Stimulated activated CD8-positive, alpha-beta memory T cell treated with anti-CD3 and anti-CD28 coated beads, Interleukin-15, amount 100 ng/mL, for 1 hour (primary cell): Measurements from ENCODE around the gene KLF6.
"Not testable (repeated sequence)": the region's sequence is repeated elsewhere in the genome, so short reads cannot be mapped to it uniquely, and the experiment has no call there.

Source experiments
- DNase-seq: peaks from one replicate; pipeline ENCODE4 v3.0.0-alpha.2; 2020; ENCODE audit warnings: low read depth

The KLF6 gene

GRCh38 chr10:3756360-3756740 is 28.7 kb downstream of the KLF6 start:
- DNase-seq, result no peak

DNA sequence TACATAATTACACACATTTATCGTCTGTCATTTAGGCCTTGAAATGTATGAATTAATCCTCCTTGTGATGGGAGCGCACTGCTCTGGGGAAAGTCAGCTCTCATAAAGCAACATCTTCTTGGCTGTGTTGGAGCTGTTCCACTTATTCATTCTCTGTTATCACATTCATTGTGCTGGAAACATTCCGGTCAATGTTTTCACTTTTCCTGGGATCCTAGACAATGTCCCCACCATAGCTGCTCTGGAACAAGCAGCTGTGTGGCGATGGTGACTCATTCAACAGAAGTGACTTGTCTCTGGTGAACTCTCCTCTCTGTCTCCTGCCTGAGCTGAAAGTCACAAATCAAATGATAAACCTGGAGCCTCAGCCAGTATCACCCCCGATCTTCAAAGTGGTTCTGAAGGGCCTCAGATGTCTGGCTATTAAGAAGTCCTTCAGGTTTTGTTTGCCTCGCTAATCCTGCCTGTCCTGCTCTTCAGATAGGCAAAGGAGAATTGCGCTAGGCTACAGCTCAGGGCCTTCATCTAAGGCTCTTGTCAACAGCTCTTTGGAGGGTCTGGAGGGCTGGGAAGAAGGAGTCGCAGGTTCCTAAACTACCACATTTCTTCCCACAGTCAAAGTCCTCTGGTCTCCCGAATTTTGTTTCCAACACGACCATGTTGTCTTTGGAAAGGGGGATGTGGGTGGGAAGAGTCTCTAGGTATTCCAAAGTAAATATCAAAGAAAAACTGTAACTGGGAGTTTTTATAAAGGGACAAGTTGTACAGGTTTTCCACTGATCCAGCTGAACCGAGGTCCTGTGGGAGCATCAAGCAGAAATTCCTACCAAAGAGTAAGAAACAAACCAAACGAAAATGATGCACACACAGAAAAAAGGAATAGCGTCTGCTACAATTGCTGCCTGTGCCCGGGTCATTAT is 29.3 kb downstream of the KLF6 start:
- no peak for DNase-seq

DNA sequence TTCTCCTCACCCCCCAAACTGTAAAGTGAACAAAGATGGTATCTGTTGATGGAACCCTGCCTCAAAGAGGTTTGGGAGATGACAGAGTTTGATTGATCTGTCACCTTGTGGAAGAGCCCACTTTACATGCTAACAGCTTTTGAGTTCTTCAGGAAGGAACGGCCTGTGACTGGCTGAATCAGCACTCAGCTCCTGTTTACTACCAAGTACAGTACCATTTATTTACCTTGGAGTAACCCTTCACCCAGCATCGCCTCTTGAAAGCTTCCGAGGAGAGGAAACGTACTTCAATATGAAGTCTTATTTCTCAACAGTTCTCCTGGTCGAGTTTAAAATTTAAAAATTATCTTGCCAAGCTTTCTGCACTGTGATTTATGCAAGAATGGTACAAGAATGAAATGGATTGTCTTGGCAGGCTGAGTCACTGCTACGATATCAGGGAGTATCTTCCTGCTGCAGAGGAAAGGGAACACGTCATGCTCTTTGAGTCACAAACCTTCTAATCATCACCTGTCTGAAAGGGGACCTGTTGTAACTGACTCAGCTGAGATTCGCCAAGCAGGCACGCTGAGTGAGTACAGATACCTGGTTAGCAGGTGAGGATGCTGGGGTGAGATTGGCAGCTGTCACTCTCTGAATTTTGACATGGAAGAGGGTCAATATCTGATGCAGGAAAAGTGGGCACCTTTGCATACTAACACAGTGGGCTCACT is 30.1 kb downstream of the KLF6 start:
- no peak for DNase-seq

DNA sequence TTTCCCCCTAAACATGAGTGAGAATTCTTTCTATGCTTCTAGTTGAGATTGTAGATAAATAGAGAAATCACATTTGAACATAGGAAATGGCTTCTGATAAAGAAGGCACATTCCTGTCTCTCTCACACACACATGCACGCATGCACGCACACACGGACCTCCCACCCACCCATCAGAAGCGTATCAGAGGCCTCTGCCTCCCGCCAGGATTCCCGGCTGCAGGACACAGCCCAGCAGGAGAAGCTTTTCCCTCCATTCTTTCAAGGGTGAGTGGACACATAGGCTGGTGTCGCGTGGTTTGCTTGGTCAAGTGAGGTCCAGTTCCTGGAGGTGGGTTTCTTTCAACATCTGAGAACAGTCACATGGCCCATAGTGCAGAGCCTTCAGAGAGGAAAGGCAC is 34.2 kb downstream of the KLF6 start:
- DNase-seq, result no peak

DNA sequence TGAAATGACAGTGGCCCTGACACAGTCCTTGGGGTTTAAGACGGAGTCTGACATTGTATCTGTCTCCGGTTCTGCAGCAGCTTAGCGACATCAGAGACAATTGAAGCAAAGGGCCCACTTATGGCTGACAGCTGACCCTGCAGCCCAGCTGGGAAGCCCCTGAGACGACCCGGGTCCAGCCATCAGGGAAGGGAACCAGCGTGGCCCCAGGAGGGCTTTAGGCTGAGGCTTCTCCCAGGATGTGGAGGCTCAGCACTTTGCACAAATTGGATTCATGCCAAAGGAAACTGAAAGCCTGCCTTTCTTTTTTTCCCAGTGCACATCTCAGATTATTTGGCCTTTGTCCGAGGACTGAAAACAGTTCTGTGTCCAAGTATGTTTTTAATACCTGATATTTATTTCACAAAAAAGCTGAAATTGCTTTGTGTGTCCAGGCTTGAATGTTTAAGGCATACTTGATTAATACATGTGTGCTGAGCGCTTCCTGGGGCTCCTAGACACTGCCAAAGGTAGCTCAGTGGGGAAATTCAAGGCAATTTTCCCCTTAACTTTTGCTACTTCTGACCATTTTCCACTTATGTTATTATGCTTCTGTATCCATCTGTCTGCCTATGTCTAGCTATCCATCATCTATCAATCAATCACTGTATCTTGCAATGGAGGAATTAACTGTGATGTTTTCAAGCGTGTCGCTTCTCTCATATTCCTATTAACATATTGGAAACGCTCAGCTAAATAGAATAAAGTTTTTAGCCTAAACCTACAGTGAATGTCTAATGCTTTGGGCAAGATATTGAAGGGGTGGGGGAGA is 34.8 kb downstream of the KLF6 start:
- DNase-seq, result no peak

DNA sequence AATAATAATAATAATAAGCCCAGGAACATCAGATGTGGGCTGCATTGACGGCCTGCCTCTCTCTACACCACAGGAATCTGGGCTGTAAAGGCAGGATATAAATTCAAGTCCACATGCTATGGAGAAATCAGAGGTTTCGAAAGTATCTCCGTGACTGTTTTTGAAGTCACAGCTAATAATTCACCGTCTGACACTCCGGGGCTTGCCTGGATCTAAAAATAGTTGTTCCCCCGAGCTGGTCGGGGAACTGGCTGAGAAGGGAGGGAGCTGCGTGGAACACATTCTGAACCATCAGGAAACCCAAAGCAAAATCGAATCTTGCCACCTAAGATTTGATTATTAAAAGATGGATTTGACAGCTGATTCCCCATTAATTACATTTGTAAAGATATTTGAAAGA is 35.4 kb downstream of the KLF6 start:
- DNase-seq, result no peak

DNA sequence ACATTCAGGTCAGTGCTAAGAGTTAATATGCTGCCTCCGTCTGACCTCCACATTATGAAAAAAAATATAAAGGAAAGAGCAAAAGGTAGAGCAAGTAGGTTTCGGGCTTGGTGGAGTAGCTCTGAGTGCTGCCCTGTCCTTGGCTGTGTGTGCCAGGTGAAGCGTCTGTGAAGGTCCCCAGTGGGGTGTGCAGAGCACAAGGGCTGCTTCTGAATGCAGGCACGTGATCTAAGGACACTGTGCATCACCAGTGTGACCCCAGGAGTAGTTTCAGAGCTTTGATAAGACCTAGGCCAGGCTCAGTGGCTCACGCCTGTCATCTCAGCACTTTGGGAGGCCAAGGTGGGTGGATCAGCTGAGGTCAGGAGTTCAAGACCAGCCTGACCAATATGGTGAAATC is 36.0 kb downstream of the KLF6 start:
- DNase-seq, result no peak

GRCh38 chr10:3748484-3748883 is 36.5 kb downstream of the KLF6 start:
- no peak for DNase-seq

DNA sequence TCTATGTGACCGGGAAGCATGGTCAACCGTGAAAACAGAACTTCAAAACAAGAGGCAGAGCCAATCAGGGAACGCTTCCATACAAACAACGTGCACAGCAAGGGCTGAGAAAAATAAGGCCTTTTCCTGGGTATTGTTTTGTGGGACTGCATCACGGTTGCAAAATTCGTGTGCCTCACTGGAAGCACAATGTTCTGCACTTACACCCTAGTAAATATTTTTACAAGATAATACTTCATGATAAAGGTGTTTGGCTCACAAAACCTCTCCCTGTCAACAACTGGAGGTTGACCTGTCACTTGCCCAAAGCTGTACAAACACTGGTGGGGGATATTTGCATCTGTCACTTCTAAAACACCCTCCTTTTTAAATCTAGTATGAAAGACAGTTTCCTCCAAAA is 37.0 kb downstream of the KLF6 start:
- no peak for DNase-seq

GRCh38 chr10:3747248-3747960 is 37.6 kb downstream of the KLF6 start:
- no peak for DNase-seq

DNA sequence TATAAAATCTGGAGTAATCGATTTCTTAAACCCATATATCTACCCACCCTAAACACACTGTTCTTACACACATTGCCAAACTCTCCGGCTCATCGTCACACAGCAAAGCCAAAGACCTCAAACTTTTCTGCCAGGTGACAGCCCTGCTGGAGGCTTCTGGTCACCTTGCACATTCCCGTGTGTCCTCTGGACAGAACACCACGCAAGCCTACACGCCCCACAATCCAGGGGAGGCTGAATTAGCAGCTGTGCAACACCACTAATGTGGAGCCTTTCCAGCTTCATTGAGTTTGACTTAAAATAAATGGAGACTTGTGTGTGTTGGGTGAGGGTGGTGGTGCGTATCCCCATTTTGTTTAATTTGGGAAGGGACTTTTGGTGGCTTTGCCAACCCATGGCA is 38.4 kb downstream of the KLF6 start:
- no peak for DNase-seq

DNA sequence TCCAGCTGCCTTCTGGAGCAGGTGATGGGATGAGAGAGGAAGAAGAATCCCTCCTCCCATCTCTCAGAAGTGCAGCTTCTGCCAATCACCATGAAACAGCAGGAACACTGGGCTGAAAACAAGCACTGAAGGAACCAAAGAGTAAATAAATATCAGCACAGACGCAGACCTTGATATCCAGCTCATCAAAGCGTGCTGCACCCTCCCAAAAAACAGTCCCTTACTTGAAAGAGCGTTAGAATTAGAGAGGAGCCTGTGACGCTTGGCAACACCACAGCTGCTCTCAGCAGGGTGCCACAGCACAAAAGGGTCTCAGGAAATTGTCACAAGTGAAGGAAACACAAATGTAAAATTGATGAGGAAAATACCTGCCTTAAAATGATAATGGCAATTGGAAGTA is 39.5 kb downstream of the KLF6 start:
- no peak for DNase-seq

- no peak for DNase-seq
Observed at GRCh38 chr10:3741688-3742461, 43.1 kb downstream of the KLF6 start.

DNA sequence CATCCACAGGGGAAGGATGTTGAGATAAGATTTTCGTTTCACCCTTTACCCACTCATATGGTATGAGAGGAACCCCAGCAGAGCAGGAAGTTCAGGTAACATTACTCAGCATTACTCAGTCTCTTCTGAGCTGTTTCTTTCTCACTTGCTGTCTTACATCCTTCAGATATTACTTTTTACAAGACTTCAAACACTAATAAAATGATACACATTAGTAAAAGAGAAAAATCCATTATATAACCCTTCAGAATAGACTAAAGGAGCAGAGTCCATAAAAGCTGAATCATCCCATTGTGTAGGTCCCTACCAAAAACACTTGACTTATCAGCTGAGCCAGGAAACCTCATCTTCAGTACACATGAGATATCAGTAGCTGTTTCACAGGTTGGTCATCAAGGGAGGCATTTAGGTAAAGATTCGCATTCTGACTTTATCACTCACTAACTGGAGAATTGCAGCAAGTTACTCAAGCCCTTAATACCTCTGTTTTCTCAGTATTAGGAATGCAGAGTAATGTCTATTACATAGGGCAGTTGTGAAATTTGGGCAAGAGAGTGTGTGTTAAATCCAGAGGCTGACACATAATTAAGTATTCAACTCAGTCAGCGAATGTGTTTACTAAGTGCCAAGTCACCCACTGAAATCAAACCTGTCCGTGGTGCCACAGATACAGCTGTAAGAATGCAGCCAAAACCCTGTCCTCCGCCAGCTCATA is 44.7 kb downstream of the KLF6 start:
- no peak for DNase-seq

DNA sequence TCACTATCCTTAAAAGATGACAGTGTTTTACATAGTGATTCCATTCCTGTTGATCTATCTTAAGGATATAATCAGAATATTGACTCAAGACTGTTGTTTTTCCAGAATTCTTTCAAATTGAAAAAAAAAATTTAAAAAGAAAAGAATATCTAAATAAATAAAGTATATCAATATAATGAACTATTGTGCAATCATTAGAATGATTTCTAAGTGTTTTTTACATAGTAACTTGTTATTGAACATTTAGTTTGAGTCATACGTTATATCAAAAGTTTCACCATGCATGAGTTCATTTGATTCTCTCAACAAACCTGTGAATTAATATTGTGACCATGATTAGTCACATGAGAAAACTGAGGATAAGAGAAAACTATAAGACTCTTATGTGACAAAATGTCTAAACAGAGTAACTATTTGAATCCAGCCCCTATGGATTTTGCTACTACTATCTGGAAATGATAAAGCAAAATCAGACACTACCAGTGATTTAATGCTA is 46.1 kb downstream of the KLF6 start:
- DNase-seq, result no peak

DNA sequence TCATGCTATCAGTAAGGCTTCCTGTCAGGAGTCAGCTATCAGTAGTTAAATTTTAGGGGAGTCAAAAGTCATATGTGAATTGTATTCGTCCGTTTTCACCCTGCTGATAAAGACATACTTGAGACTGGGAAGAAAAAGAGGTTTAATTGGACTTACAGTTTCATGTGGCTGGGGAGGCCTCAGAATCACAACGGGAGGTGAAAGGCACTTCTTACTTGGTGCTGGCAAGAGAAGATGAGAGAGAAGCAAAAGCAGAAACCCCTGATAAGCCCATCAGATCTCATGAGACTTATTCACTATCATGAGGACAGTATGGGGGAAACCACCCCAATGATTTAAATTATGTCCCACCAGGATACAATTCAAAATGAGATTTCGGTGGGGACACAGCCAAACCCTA is 47.1 kb downstream of the KLF6 start:
- no peak for DNase-seq

GRCh38 chr10:3735175-3735574 is 49.8 kb downstream of the KLF6 start:
- no peak for DNase-seq

DNA sequence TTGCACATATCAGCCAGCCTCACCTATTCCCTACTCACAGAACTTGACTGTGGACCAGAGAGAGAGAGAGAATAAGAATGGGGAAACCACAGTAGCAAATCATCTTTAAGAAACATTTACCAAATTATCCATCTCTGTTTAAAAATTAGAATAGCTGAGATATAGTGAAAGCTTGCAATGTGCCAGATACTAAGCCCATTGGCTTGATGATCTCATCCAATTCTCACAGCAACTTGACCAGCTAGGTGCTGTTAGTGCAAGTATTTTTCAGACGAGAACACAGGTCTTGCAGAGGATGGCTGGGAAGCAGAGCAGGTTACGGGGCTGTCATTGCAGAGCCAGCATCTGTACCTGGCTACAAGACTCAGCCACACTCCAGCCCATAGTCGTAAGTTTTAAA is 50.9 kb downstream of the KLF6 start:
- DNase-seq, result no peak

DNA sequence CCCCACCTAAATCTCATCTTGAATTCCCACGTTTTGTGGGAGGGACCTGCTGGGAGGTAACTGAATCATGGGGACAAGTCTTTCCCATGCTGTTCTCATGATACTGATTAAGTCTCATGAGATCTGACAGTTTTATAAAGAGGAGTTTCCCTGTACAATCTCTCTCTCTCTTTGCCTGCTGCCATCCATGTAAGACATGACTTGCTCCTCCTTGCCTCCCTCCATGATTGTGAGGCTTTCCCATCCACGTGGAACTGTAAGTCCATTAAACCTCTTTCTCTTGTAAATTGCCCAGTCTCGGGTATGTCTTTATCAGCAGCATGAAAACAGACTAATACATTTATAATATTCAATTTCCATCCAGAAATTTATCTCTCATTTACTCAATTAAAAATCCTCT is 52.8 kb downstream of the KLF6 start:
- DNase-seq, result not testable (repeated sequence)

- no peak for DNase-seq
Observed at GRCh38 chr10:3729397-3729976, 55.5 kb downstream of the KLF6 start.
